ENCODE results near the gene TPP1. TPM values are rescaled to one million over a fixed set of nuclear protein-coding genes. Genes with fewer than 3 reads are reported as not detected.
A peak's percentile ranks its signal among the peaks of the same experiment; 100 is the strongest.

Gene TPP1
- total and polyA plus RNA-seq, 9 of the 15 experiments (the other 6 are each of a cell fraction or from before 2014, with no cell fraction given): 7.5 to 75.8 (median 15.7) TPM

GRCh38 chr11:6611092-6611962 is 7.9 kb downstream of the TPP1 start (continued):
- peak; percentile 20; the same call in 1 of the 2 replicates for TF ChIP-seq CAMTA2 (CRISPR knock-in tag; conservative IDR thresholded peaks at IDR 0.05)
- no peak for TF ChIP-seq GABPB2 (CRISPR knock-in tag; conservative IDR thresholded peaks at IDR 0.05)
- TF ChIP-seq, protein P1, sequence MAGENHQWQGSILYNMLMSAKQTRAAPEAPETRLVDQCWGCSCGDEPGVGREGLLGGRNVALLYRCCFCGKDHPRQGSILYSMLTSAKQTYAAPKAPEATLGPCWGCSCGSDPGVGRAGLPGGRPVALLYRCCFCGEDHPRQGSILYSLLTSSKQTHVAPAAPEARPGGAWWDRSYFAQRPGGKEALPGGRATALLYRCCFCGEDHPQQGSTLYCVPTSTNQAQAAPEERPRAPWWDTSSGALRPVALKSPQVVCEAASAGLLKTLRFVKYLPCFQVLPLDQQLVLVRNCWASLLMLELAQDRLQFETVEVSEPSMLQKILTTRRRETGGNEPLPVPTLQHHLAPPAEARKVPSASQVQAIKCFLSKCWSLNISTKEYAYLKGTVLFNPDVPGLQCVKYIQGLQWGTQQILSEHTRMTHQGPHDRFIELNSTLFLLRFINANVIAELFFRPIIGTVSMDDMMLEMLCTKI (IDR thresholded peaks at IDR 0.05; ENCODE audit: partially characterized antibody): no peak
- TF ChIP-seq TCF3 (CRISPR knock-in tag; IDR thresholded peaks at IDR 0.05): no peak
- TF ChIP-seq GTF2A2 (tag; IDR thresholded peaks at IDR 0.05): no peak
- TF ChIP-seq SMAD4 (CRISPR knock-in tag; conservative IDR thresholded peaks at IDR 0.05): no peak
- no peak for TF ChIP-seq ZNF764 (CRISPR knock-in tag; IDR thresholded peaks at IDR 0.05; ENCODE audit: low read depth)
- 0 out of 2 replicates have a peak, but pooled peaks have one; percentile 20 for TF ChIP-seq CREM (IDR thresholded peaks at IDR 0.05; ENCODE audit: low read depth)
- no peak for TF ChIP-seq ATF6 (CRISPR knock-in tag; IDR thresholded peaks at IDR 0.05)
- TF ChIP-seq HEY1 (CRISPR knock-in tag; IDR thresholded peaks at IDR 0.05; ENCODE audit: borderline replicate concordance): no peak
- no peak for TF ChIP-seq MIER1 (IDR thresholded peaks at IDR 0.05; ENCODE audit: low read depth)
- no peak for TF ChIP-seq SMAD2 (IDR thresholded peaks at IDR 0.05; ENCODE audit: low read depth, low read length)
- no peak for TF ChIP-seq GATA2 (CRISPR knock-in tag; IDR thresholded peaks at IDR 0.05)
- TF ChIP-seq SNIP1 (IDR thresholded peaks at IDR 0.05; ENCODE audit: low read depth): no peak
- no peak for TF ChIP-seq TCF15 (CRISPR knock-in tag; IDR thresholded peaks at IDR 0.05)
- no peak for TF ChIP-seq TEAD4 (IDR thresholded peaks at IDR 0.05; ENCODE audit: low read length)
- TF ChIP-seq TEAD4 (CRISPR knock-in tag; IDR thresholded peaks at IDR 0.05; ENCODE audit: borderline replicate concordance): no peak
- TF ChIP-seq ZNF239 (CRISPR knock-in tag; IDR thresholded peaks at IDR 0.05): no peak
- TF ChIP-seq, protein P2, sequence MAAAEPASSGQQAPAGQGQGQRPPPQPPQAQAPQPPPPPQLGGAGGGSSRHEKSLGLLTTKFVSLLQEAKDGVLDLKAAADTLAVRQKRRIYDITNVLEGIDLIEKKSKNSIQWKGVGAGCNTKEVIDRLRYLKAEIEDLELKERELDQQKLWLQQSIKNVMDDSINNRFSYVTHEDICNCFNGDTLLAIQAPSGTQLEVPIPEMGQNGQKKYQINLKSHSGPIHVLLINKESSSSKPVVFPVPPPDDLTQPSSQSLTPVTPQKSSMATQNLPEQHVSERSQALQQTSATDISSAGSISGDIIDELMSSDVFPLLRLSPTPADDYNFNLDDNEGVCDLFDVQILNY (CRISPR knock-in tag; IDR thresholded peaks at IDR 0.05): no peak
- TF ChIP-seq, protein P3, sequence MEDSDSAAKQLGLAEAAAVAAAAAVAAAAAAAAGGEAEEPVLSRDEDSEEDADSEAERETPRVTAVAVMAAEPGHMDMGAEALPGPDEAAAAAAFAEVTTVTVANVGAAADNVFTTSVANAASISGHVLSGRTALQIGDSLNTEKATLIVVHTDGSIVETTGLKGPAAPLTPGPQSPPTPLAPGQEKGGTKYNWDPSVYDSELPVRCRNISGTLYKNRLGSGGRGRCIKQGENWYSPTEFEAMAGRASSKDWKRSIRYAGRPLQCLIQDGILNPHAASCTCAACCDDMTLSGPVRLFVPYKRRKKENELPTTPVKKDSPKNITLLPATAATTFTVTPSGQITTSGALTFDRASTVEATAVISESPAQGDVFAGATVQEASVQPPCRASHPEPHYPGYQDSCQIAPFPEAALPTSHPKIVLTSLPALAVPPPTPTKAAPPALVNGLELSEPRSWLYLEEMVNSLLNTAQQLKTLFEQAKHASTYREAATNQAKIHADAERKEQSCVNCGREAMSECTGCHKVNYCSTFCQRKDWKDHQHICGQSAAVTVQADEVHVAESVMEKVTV (CRISPR knock-in tag; IDR thresholded peaks at IDR 0.05): no peak
- TF ChIP-seq ZNF316 (IDR thresholded peaks at IDR 0.05): no peak
- no peak for TF ChIP-seq CBX3 (IDR thresholded peaks at IDR 0.05; ENCODE audit: borderline replicate concordance in 1 of 2, low read length in 2 of 2)
- no peak for TF ChIP-seq ZNF445 (CRISPR knock-in tag; IDR thresholded peaks at IDR 0.05; ENCODE audit: low read depth)
- TF ChIP-seq MCM2 (IDR thresholded peaks at IDR 0.05; ENCODE audit: low read depth): no peak

Data from K562 (cell line).